Tibial nerve (tissue), 4 donors: ENCODE data around the gene CCDC179. TPM values are rescaled to one million over a fixed set of nuclear protein-coding genes. Genes with fewer than 3 reads are reported as not detected.

Experiments used
- DNase-seq, 2 donors: peaks; one replicate each; pipeline ENCODE4 v3.0.0-alpha.2; 2019; ENCODE audit warnings: low spot score in 2 of 2
- H3K27ac ChIP-seq, 4 donors: fragments of 200-600 bp; sonication (generic) in 3 of 4; one replicate each; pipeline ENCODE4 v1.5.1; 2017 to 2019; ENCODE audit warnings: mild to moderate bottlenecking in 1 of 4
- H3K27me3 ChIP-seq, 2 donors: fragments of 200-600 bp; sonication (generic) in 1 of 2; one replicate each; pipeline versions ENCODE4 v1.5.1 to v1.6.0; 2017 to 2019
- H3K36me3 ChIP-seq, 3 donors: fragments of 200-600 bp; sonication (generic); one replicate each; pipeline ENCODE4 v1.5.1; 2018 to 2019
- H3K4me1 ChIP-seq, 4 donors: fragments of 200-600 bp; sonication (generic) in 3 of 4; one replicate each; pipeline ENCODE4 v1.5.1; 2017 to 2019
- H3K4me3 ChIP-seq, 4 donors: fragments of 200-600 bp; sonication (generic) in 3 of 4; one replicate each; pipeline ENCODE4 v1.5.1; 2017 to 2019; ENCODE audit warnings: mild to moderate bottlenecking in 1 of 4, moderate library complexity in 1 of 4
- H3K9me3 ChIP-seq, 4 donors: fragments of 200-600 bp; sonication (generic) in 3 of 4; one replicate each; pipeline ENCODE4 v1.5.1; 2017 to 2019
- EP300 ChIP-seq, 2 donors: sonication (generic); formaldehyde crosslinking; IDR thresholded peaks; one replicate each; pipeline ENCODE4 v1.6.1; 2017; ENCODE audit warnings: antibody characterized with exemption in 2 of 2, mild to moderate bottlenecking in 1 of 2
- POLR2A ChIP-seq, 2 donors: fragments of 450-650 bp; IDR thresholded peaks; one replicate each; pipeline ENCODE4 v1.6.1; 2017; ENCODE audit warnings: antibody characterized with exemption in 2 of 2, mild to moderate bottlenecking in 2 of 2, moderate library complexity in 2 of 2
- WGBS, 2 donors: methylation state at CpG; one replicate each; pipeline ENCODE4 v1.1.5; 2018; 5-methylcytosine and 5-hydroxymethylcytosine counted together
- total RNA-seq, 4 donors: library from RNA; depleted of rRNA; stranded (reverse); fragments of >200 nt; gene quantifications; one replicate each; pipeline ENCODE4 v1.1.0, GENCODE V29; 2016
- TF ChIP-seq, protein P1 (sequence below), 5 experiments: fragments of 200-600 bp in 3 of 5; fragments of 450-650 bp in 2 of 5; sonication (generic) in 3 of 5; IDR thresholded peaks; one replicate each; pipeline ENCODE4 v1.5.1; 2016 to 2019; ENCODE audit warnings: antibody characterized with exemption in 5 of 5, mild to moderate bottlenecking in 3 of 5, moderate library complexity in 2 of 5

Gene CCDC179
- total RNA-seq, 4 donors from 2014 or later = not detected

DNA sequence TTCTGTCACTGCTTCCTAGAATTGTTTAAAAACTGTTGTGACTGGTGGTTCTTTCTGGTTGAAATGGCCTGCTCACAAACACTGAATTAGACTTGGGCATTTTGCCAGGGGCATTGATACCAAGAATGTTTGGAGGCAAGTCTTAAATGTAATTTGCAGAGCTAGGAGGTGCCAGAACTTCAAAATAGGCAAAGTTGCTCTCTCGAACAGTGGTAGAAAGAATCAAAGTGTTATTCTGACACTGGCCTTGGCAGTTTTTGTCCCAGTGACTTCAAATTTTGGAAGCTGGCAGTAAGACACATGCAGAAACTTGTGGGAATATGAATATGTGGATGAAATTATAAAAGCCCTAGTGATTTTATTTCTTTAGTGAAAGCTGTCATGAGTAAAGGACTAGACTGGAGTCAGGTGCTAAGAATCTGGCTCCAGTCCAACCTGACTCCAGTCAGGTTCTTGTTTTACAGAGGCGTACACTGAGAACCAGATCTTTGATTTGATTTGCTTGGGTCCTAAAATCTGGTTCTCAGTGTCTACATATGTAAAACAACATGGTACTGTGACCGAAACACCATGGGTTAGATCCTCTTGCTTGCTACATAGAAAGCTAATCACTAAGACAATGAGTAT is 51.6 kb downstream of the CCDC179 start:
- TF ChIP-seq POLR2A (IDR thresholded peaks at IDR 0.05) = no peak
- TF ChIP-seq EP300 (IDR thresholded peaks at IDR 0.05) = no peak
- TF ChIP-seq, protein P1, sequence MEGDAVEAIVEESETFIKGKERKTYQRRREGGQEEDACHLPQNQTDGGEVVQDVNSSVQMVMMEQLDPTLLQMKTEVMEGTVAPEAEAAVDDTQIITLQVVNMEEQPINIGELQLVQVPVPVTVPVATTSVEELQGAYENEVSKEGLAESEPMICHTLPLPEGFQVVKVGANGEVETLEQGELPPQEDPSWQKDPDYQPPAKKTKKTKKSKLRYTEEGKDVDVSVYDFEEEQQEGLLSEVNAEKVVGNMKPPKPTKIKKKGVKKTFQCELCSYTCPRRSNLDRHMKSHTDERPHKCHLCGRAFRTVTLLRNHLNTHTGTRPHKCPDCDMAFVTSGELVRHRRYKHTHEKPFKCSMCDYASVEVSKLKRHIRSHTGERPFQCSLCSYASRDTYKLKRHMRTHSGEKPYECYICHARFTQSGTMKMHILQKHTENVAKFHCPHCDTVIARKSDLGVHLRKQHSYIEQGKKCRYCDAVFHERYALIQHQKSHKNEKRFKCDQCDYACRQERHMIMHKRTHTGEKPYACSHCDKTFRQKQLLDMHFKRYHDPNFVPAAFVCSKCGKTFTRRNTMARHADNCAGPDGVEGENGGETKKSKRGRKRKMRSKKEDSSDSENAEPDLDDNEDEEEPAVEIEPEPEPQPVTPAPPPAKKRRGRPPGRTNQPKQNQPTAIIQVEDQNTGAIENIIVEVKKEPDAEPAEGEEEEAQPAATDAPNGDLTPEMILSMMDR (IDR thresholded peaks at IDR 0.05) = no peak
- Histone ChIP-seq H3K4me3 (no peak overlapping the region), H3K9me3 (no peaks in the 10 kb centered on the region), H3K36me3 (no peaks in the 10 kb centered on the region), H3K27me3 (no peaks in the 10 kb centered on the region), H3K4me1 (peaks cover 0 to 10% (median 6%) of the 10 kb centered on the region in 4 donors), H3K27ac (peak overlapping the region in 1 of 4 donors; percentile 46)
- WGBS, 2 donors = 65 to 73% methylated on average over 3 of the region's 3 CpGs
- no peak for DNase-seq

DNA sequence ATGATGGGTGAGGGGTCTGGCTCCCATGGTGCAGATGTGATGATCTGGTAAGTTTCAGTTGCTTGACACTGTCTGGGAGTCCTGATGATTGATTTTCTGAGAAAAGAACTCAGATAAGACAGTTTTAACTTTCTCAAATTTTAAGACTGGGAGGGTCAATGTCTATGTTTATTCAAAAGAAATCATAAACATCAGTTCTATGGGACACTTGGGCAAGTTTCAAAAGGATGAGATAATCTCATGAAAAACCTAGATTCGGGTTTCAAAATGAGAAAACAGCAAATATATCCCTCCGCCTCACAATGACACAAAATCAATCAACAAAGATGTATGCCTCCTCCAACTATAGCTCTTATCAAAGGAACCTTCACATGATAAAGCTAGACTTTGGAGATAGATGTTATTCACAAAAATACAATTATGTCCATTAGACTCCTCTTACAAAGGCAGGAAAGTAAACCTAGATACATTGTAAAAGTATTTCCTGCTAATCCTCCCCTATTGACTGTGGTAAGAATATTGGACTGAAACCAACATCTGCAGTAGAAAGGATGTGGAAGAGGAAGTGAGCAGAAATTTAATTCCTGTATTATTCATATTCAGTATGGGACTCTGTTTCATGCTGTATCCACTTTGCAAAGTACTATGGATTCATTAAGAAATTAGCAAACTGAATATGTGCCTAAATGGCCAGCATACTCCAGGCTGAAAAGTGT is 52.3 kb downstream of the CCDC179 start:
- no peaks in the 10 kb centered on the region for H3K36me3 ChIP-seq
- H3K27ac ChIP-seq = peak overlapping the region in 1 of 4 donors; percentile 46
- no peak for TF ChIP-seq POLR2A (IDR thresholded peaks at IDR 0.05)
- 79 to 86% methylated on average over 2 of the region's 2 CpGs for WGBS, 2 donors
- no peaks in the 10 kb centered on the region for H3K27me3 ChIP-seq
- no peak overlapping the region for H3K4me3 ChIP-seq
- no peak for DNase-seq
- no peaks in the 10 kb centered on the region for H3K9me3 ChIP-seq
- H3K4me1 ChIP-seq = peaks cover 0 to 10% (median 6%) of the 10 kb centered on the region in 4 donors

DNA sequence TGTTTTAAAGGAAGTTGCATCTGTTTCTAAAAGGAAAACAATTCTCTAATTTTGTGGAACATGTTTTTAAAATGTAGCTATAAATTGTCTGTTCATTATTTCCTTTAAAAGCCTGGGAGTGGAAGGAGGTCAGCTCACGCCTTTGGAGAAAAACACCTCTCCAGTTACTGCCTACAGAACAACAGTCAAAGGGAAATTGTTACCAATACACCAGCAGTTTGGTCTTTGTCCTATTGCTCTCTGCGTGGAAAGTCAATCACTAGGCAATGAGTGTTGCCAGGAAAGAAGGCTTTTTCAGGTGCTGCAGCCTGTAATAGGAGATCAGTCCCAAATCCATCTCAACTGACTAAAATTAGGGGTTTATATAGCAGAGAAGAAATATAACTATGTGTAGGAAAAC is 52.9 kb downstream of the CCDC179 start:
- Histone ChIP-seq H3K27ac (no peak overlapping the region), H3K27me3 (no peaks in the 10 kb centered on the region), H3K4me1 (peaks cover 0 to 10% (median 6%) of the 10 kb centered on the region in 4 donors), H3K4me3 (no peak overlapping the region), H3K9me3 (no peaks in the 10 kb centered on the region), H3K36me3 (no peaks in the 10 kb centered on the region)
- DNase-seq = no peak
- TF ChIP-seq POLR2A (IDR thresholded peaks at IDR 0.05) = no peak
- WGBS, 2 donors = 69 to 72% methylated on average over 2 of the region's 2 CpGs

DNA sequence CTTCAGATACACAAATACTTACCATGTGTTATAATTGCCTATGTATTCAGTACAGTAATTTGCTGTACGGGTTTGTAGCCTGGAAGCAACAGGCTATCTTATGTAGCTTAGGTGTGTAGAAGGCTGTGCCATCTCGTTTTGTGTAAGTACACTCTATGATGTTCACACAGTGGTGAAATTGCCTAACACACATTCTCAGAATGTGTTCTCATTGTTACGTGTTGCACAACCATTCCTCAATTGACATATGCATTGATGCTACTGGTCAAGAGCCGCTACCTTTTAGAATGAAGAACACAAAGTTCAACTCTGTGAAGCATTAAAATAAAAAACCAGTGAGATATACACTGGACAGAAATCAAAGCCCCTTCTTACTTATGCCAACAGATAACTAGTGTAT is 57.4 kb downstream of the CCDC179 start:
- Histone ChIP-seq H3K9me3 (no peaks in the 10 kb centered on the region), H3K4me3 (no peak overlapping the region), H3K36me3 (no peaks in the 10 kb centered on the region), H3K27ac (no peak overlapping the region), H3K4me1 (no peaks in the 10 kb centered on the region), H3K27me3 (no peaks in the 10 kb centered on the region)
- DNase-seq = no peak
- 84 to 93% methylated on average over 4 of the region's 4 CpGs for WGBS, 2 donors
- TF ChIP-seq POLR2A (IDR thresholded peaks at IDR 0.05) = no peak
- TF ChIP-seq EP300 (IDR thresholded peaks at IDR 0.05) = no peak

DNA sequence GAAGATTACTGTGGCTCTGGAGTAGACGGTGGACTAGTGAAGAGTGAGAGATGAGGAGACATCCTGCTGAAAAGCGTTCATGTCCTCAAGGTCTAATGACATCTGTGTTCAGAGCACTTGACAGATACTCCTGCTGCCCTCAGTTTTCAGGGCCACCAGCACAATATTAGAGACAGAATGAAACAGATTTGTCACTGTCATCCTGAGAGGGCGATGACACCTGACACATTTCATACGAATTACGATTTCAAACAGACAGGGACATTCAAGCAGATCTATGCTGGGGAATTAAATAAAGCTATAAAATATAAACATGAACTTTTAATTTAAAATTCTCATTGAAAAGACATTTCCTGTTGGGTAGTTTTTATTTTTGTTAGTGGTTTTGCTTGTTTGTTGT is 59.8 kb downstream of the CCDC179 start:
- H3K27me3 ChIP-seq = no peaks in the 10 kb centered on the region
- no peak for DNase-seq
- TF ChIP-seq EP300 (IDR thresholded peaks at IDR 0.05) (no peak), POLR2A (IDR thresholded peaks at IDR 0.05) (no peak)
- TF ChIP-seq, protein P1 (IDR thresholded peaks at IDR 0.05) = no peak
- WGBS, 2 donors = 89 to 90% methylated on average over 5 of the region's 5 CpGs
- H3K9me3 ChIP-seq = no peaks in the 10 kb centered on the region
- no peaks in the 10 kb centered on the region for H3K4me1 ChIP-seq
- no peaks in the 10 kb centered on the region for H3K36me3 ChIP-seq
- H3K4me3 ChIP-seq = no peak overlapping the region
- H3K27ac ChIP-seq = no peak overlapping the region

DNA sequence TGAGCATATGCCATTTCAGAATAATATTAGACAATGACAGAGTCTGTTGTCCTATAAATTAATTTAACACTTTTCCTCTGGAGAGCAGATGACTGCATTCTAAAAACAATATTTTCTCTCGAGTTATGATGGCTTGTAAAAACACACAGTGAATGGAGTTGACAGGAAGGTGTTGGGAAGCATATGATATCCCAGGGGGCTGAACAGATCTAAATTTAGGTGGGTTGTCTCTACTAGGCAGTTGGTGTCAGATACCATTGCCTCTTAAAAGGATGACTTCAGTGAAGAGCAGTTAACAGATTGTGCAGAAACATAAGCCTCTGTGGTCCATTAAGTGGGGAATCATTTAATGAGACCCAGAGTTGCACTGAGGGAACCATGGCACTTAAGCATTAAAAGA is 61.4 kb downstream of the CCDC179 start:
- no peak for TF ChIP-seq EP300 (IDR thresholded peaks at IDR 0.05)
- TF ChIP-seq, protein P1 (IDR thresholded peaks at IDR 0.05) = no peak
- no peak for TF ChIP-seq POLR2A (IDR thresholded peaks at IDR 0.05)

More for the DNA sequence above, 61.4 kb downstream of the CCDC179 start:
- WGBS, 2 donors = 57 to 58% methylated on average over 1 of the region's 1 CpG
- H3K27me3 ChIP-seq = no peaks in the 10 kb centered on the region
- H3K4me3 ChIP-seq = no peak overlapping the region
- H3K9me3 ChIP-seq = no peaks in the 10 kb centered on the region
- no peaks in the 10 kb centered on the region for H3K36me3 ChIP-seq
- no peaks in the 10 kb centered on the region for H3K4me1 ChIP-seq
- no peak overlapping the region for H3K27ac ChIP-seq
- DNase-seq = no peak
